PC-3 (cell line): Measurements from ENCODE around the gene ADD1. TPM values are rescaled to one million over a fixed set of nuclear protein-coding genes. Genes with fewer than 3 reads are reported as not detected.
"Not testable (repeated sequence)": the region's sequence is repeated elsewhere in the genome, so short reads cannot be mapped to it uniquely, and the experiment has no call there.

Experiments used
- ATAC-seq: fragments of 200-7000 bp; cut with Tn5 transposase; 2 replicates; pipeline ENCODE4 v1.9.1; 2020; ENCODE audit warnings: mild to moderate bottlenecking, moderate library complexity
- BruUV-seq: library from RNA; stranded (reverse); fragments of 400-500 nt; replicated peaks from 2 replicates; lab custom pipeline; 2021; lab: Mats Ljungman, UMichigan
- CTCF ChIA-PET: fragments of 300-600 bp; sonication (Branson Sonifier 250); formaldehyde crosslinking; loops from one replicate; lab custom pipeline; 2022; ENCODE audit warnings: antibody characterized with exemption; lab: Charles Lee
- POLR2A ChIA-PET: fragments of 300-600 bp; sonication (Branson Sonifier 250); formaldehyde crosslinking; loops from one replicate; lab custom pipeline; 2022; ENCODE audit warnings: antibody characterized with exemption; ENCODE audit not compliant: unreplicated experiment; lab: Charles Lee
- DNase-seq: peaks from one replicate; pipeline ENCODE4 v3.0.0-alpha.2; 2015
- H2AFZ ChIP-seq: fragments of 300-600 bp; sonication (generic); 2 replicates; pipeline ENCODE4 v1.6.0; 2016; ENCODE audit warnings: antibody characterized with exemption, low read length
- H3F3A ChIP-seq: fragments of 300-600 bp; sonication (generic); one replicate; pipeline ENCODE4 v1.6.0; 2017; ENCODE audit warnings: antibody characterized with exemption, low read length, control low read depth, mild to moderate bottlenecking; ENCODE audit not compliant: unreplicated experiment
- H3K27ac ChIP-seq: fragments of 300-600 bp; sonication (generic); 2 replicates; pipeline ENCODE4 v1.5.1; 2016; ENCODE audit warnings: mild to moderate bottlenecking, low read length
- H3K27me3 ChIP-seq: fragments of 300-600 bp; sonication (generic); 2 replicates; pipeline ENCODE4 v1.6.1; 2016; ENCODE audit warnings: low read length, mixed read lengths
- H3K36me3 ChIP-seq: fragments of 300-600 bp; sonication (generic); 2 replicates; pipeline ENCODE4 v1.6.1; 2016; ENCODE audit warnings: low read depth, mixed run types, low read length, mixed read lengths
- H3K4me1 ChIP-seq: fragments of 300-600 bp; sonication (generic); 2 replicates; pipeline ENCODE4 v1.5.1; 2016; ENCODE audit warnings: low read length; ENCODE audit not compliant: insufficient read depth
- H3K4me2 ChIP-seq: fragments of 300-600 bp; sonication (generic); 2 replicates; pipeline ENCODE4 v1.6.0; 2016; ENCODE audit warnings: low read length
- H3K4me3 ChIP-seq: fragments of 300-600 bp; sonication (generic); 2 replicates; pipeline ENCODE4 v1.5.1; 2016; ENCODE audit warnings: mild to moderate bottlenecking, low read length, mixed read lengths
- H3K79me2 ChIP-seq: fragments of 300-600 bp; sonication (generic); 2 replicates; pipeline ENCODE4 v1.6.1; 2017; ENCODE audit warnings: low read length, mixed read lengths
- H3K9ac ChIP-seq: fragments of 300-600 bp; sonication (generic); 2 replicates; pipeline ENCODE4 v1.6.0; 2016; ENCODE audit warnings: mild to moderate bottlenecking, low read length
- H3K9me2 ChIP-seq: fragments of 300-600 bp; sonication (generic); replicated peaks from 2 replicates; pipeline ENCODE4 v1.6.1; 2016; ENCODE audit warnings: mixed run types, low read length, mixed read lengths
- H3K9me3 ChIP-seq: fragments of 300-600 bp; sonication (generic); 2 replicates; pipeline ENCODE4 v1.6.1; 2016; ENCODE audit warnings: low read length, mixed read lengths
- H4K20me1 ChIP-seq: fragments of 300-600 bp; sonication (generic); 2 replicates; pipeline ENCODE4 v1.6.1; 2016; ENCODE audit warnings: low read length, mixed read lengths
- EZH2 ChIP-seq: fragments of 300-600 bp; sonication (generic); IDR thresholded peaks from one replicate; pipeline ENCODE4 v1.6.1; 2017; ENCODE audit warnings: antibody characterized with exemption, mild to moderate bottlenecking, low read length; ENCODE audit not compliant: unreplicated experiment
- EZH2phosphoT487 ChIP-seq: fragments of 300-600 bp; sonication (generic); IDR thresholded peaks from 2 replicates; pipeline ENCODE4 v1.6.1; 2018; ENCODE audit warnings: mild to moderate bottlenecking, antibody characterized with exemption, low read length, borderline replicate concordance
- intact Hi-C: fragments of 100-400 bp; cut with micrococcal nuclease; formaldehyde crosslinking; loops from 2 replicates; pipeline ENCODE4 v1.9.0; 2023
- total RNA-seq: library from RNA; depleted of rRNA; stranded (reverse); fragments of >200 nt; gene quantifications from 2 replicates; pipeline ENCODE4 v1.2.3, GENCODE V29; 2014
- TF ChIP-seq, protein P1 (sequence below): fragments of 300-600 bp; sonication (generic); conservative IDR thresholded peaks from 2 replicates; pipeline ENCODE4 v1.5.1; 2017; ENCODE audit warnings: antibody characterized with exemption, low read depth, mild to moderate bottlenecking, low read length

ADD1 gene
- total RNA-seq, 1 experiment from 2014 or later, result 118 TPM

DNA sequence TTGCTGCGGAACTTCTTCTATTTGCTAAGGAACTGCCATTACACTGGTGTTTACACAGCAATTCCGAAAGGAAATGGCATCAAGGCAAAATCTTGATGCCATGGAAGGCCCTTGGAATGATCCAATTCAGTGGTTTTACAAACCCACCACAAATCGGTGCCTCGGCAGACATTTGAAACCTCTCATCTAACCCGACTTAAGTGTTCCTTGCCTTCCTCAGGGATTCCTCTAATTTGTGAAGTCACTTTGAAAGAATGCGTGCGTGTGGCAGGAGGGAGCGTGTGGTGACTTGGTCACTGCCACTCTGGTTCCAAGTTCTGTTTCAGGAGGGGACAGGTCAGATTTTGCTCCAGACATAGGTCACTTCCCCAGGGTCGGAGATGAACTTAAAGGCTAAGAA is 114.8 kb downstream of the ADD1 start:
- H3K36me3 ChIP-seq, result peaks cover 24% of the 10 kb centered on the region

DNA sequence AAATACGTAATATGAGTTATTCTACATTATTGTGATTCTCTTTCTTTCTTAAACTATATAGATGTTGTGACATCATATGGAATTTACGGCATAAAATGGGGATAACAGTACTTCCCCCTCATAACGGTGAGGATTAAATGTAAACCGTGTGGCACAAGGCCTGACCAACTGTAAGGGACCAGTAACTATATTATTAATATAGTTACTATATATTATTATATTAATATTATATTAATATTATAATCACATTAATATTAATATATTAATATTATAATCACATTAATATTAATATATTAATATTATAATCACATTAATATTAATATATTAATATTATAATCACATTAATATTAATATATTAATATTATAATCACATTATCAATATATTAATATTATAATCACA is 116.8 kb downstream of the ADD1 start:
- H3K9me2 ChIP-seq, H3F3A ChIP-seq, H3K4me2 ChIP-seq, ATAC-seq, H3K27me3 ChIP-seq, BruUV-seq, H3K27ac ChIP-seq, H2AFZ ChIP-seq, POLR2A ChIA-PET, H3K9me3 ChIP-seq, H3K4me3 ChIP-seq, DNase-seq, CTCF ChIA-PET, H3K9ac ChIP-seq, H3K4me1 ChIP-seq: not testable (repeated sequence)
- Histone ChIP-seq H3K36me3 (peaks cover 20% of the 10 kb centered on the region), H3K79me2 (peaks cover 74% of the 10 kb centered on the region), H4K20me1 (peaks cover 25% of the 10 kb centered on the region)
- intact Hi-C loops, result loop anchor here (5.0 kb wide), 1 partner anchor 77 kb away; no protein-coding TSS in a partner anchor

More for the DNA sequence above, 114.8 kb downstream of the ADD1 start:
- DNase-seq (no peak), ATAC-seq (no peak)
- H2AFZ ChIP-seq, result no peak overlapping the region
- no peaks in the 10 kb centered on the region for H3K9me3 ChIP-seq
- H3K9ac ChIP-seq, result no peak overlapping the region
- no peak overlapping the region for H3K27ac ChIP-seq
- intact Hi-C loops, result no loop called here
- H3K4me1 ChIP-seq, result peaks cover 6% of the 10 kb centered on the region; the same call in 1 of the 2 replicates
- BruUV-seq, result no TSS peak
- no peak overlapping the region for H3K4me3 ChIP-seq
- H4K20me1 ChIP-seq, result peaks cover 25% of the 10 kb centered on the region
- ChIA-PET POLR2A (no interaction called here), CTCF (no interaction called here)
- H3K9me2 ChIP-seq, result no peaks in the 10 kb centered on the region
- H3F3A ChIP-seq, result no peaks in the 10 kb centered on the region
- no peak for TF ChIP-seq EZH2
- TF ChIP-seq EZH2phosphoT487, result no peak
- TF ChIP-seq, protein P1, sequence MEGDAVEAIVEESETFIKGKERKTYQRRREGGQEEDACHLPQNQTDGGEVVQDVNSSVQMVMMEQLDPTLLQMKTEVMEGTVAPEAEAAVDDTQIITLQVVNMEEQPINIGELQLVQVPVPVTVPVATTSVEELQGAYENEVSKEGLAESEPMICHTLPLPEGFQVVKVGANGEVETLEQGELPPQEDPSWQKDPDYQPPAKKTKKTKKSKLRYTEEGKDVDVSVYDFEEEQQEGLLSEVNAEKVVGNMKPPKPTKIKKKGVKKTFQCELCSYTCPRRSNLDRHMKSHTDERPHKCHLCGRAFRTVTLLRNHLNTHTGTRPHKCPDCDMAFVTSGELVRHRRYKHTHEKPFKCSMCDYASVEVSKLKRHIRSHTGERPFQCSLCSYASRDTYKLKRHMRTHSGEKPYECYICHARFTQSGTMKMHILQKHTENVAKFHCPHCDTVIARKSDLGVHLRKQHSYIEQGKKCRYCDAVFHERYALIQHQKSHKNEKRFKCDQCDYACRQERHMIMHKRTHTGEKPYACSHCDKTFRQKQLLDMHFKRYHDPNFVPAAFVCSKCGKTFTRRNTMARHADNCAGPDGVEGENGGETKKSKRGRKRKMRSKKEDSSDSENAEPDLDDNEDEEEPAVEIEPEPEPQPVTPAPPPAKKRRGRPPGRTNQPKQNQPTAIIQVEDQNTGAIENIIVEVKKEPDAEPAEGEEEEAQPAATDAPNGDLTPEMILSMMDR, result no peak
- no peak overlapping the region for H3K4me2 ChIP-seq
- H3K27me3 ChIP-seq, result no peaks in the 10 kb centered on the region
- peaks cover 67% of the 10 kb centered on the region for H3K79me2 ChIP-seq

DNA sequence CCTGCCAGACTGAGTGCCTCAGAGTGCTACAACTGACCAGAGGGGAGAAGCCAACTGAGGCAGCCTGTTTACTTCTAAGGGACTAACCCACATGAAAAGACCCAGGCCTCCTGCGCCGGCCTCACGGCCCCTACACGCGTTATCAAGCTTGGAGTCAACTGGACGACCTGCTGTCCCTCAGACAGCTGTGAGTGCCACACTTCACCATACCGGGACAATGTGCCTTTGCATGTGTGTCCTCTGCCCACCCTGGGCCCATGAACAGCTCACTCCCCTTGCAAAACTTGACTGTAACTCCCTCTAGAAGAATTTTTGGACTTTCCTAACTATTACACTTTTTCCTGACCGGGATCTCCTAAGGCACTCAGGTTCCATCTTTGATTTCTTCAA is 117.8 kb downstream of the ADD1 start:
- Histone ChIP-seq H3K9me3 (no peaks in the 10 kb centered on the region), H3K9ac (peak overlapping the region; percentile 98; the same call in 1 of the 2 replicates), H3K27ac (no peak overlapping the region), H3F3A (no peaks in the 10 kb centered on the region), H3K36me3 (peaks cover 11% of the 10 kb centered on the region), H3K27me3 (no peaks in the 10 kb centered on the region), H3K4me1 (peaks cover 6% of the 10 kb centered on the region; the same call in 1 of the 2 replicates), H3K4me2 (peak overlapping the region; percentile 90), H3K4me3 (peak overlapping the region; percentile 86), H3K9me2 (no peaks in the 10 kb centered on the region), H4K20me1 (peaks cover 17% of the 10 kb centered on the region), H3K79me2 (peaks cover 64% of the 10 kb centered on the region), H2AFZ (no peak overlapping the region)
- DNase-seq, result no peak
- TF ChIP-seq EZH2phosphoT487, result no peak
- no peak for TF ChIP-seq EZH2
- TF ChIP-seq, protein P1, result no peak
- no peak for ATAC-seq
- POLR2A ChIA-PET, result no interaction called here
- intact Hi-C loops, result loop anchor here (5.0 kb wide), 1 partner anchor 76 kb away; no protein-coding TSS in a partner anchor
- no TSS peak for BruUV-seq
- CTCF ChIA-PET, result no interaction called here
